Cardiac fibroblast (primary cell): ENCODE measurements around the gene CDRT15L2.
"Not testable (repeated sequence)": the region's sequence is repeated elsewhere in the genome, so short reads cannot be mapped to it uniquely, and the experiment has no call there.

Experiments used
- DNase-seq, 2 donors: peaks; one replicate each; pipeline versions ENCODE4 v3.0.0 to v3.0.0-alpha.2; 2010; ENCODE audit warnings: low read depth in 2 of 2
- H3K4me3 ChIP-seq, 2 donors: replicated peaks in 1 of 2; 1 replicate in 1 of 2; 2 replicates in 1 of 2; pipeline ENCODE4 v1.5.1; 2011; ENCODE audit warnings: low read depth in 2 of 2, low read length in 2 of 2, mild to moderate bottlenecking in 2 of 2, moderate library complexity in 1 of 2
- TF ChIP-seq, protein P1 (sequence below): IDR thresholded peaks from one replicate; pipeline ENCODE4 v1.5.1; 2011; ENCODE audit warnings: low read depth, mild to moderate bottlenecking, low read length, inconsistent platforms

CDRT15L2 gene

DNA sequence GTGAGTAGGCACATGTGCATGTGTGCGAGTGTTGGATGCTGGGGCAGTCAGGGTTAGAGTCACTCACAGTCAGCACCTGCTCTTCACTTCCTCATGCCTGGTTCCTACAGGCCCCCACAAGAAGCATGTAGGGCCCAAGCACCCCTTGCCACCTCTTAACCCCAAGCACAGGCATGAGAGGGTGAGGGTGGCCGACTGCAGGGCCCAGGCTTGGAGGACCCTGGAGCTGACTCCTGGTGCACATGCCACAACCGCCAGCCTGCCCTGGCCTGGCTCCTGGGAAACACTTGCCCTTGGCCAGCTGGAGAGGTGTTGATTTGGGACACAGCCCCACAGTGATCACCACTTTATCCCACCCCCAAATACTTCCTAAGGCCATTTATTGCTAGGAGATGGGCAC, 16.9 kb upstream of the CDRT15L2 start:
- TF ChIP-seq, protein P1, sequence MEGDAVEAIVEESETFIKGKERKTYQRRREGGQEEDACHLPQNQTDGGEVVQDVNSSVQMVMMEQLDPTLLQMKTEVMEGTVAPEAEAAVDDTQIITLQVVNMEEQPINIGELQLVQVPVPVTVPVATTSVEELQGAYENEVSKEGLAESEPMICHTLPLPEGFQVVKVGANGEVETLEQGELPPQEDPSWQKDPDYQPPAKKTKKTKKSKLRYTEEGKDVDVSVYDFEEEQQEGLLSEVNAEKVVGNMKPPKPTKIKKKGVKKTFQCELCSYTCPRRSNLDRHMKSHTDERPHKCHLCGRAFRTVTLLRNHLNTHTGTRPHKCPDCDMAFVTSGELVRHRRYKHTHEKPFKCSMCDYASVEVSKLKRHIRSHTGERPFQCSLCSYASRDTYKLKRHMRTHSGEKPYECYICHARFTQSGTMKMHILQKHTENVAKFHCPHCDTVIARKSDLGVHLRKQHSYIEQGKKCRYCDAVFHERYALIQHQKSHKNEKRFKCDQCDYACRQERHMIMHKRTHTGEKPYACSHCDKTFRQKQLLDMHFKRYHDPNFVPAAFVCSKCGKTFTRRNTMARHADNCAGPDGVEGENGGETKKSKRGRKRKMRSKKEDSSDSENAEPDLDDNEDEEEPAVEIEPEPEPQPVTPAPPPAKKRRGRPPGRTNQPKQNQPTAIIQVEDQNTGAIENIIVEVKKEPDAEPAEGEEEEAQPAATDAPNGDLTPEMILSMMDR, result no peak
- no peak overlapping the region for H3K4me3 ChIP-seq
- DNase-seq, result no peak

DNA sequence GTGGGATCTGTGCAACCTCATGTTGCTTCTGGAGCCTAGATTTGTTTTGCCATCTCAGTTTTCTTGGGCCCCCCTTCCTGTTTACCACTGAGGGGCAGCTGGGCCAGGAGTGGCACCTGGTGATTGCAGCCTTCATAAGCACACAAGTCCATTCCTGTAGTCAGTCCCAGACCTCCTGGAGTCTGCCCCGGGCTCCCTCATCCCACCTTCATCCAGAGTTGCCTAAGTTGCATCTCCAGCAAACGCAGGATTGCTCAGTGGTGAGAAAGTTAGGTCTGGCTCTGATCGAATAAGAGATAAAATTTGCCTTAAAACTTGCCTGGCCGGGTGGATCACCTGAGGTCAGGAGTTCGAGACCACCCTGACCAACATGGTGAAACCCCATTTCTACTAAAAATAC, 14.3 kb upstream of the CDRT15L2 start:
- not testable (repeated sequence) for DNase-seq

DNA sequence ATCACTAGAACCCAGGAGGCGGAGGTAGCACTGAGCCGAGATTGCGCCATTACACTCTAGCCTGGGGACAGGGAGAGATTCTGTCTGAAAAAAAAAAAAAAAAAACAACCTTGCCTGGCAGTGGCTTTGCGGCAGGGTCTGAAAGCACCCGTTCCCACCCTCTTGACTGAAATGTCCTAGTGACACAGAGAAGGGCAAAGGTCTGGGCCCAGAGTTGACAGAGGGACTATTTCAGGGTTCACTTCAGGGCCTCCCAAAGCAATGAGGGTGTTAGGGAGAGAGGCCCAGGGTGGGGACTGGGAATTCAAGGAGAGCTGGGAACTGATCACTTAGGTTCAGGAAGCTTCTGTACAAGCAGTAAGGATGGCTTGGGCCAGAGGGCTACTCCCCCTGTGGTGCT, 13.8 kb upstream of the CDRT15L2 start:
- H3K4me3 ChIP-seq, result no peak overlapping the region
- no peak for DNase-seq
- TF ChIP-seq, protein P1, result no peak

More for the DNA sequence above, 14.3 kb upstream of the CDRT15L2 start:
- H3K4me3 ChIP-seq, result not testable (repeated sequence)

DNA sequence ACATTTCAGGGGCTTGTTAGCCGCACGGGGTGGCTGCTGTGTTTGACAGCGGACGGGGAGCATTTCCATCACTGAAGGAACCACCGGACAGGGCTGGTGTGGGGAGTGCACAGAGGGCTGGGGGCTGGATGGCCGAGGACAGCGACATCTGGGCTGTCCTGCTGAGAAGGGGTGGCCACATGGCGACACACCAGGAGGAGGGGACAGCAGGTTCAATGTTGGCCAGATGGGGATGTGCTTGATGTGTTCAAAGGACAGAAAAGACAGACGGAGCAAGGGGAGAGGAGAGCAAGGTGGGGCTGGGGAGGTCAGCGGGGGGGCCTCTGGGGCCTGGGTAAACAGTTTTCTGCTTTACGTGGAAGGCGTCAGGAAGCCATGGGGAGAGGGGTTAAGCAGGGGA, 12.8 kb upstream of the CDRT15L2 start:
- DNase-seq, H3K4me3 ChIP-seq: not testable (repeated sequence)

GRCh38 chr17:20567421-20567820, 12.1 kb upstream of the CDRT15L2 start:
- DNase-seq, H3K4me3 ChIP-seq: not testable (repeated sequence)

DNA sequence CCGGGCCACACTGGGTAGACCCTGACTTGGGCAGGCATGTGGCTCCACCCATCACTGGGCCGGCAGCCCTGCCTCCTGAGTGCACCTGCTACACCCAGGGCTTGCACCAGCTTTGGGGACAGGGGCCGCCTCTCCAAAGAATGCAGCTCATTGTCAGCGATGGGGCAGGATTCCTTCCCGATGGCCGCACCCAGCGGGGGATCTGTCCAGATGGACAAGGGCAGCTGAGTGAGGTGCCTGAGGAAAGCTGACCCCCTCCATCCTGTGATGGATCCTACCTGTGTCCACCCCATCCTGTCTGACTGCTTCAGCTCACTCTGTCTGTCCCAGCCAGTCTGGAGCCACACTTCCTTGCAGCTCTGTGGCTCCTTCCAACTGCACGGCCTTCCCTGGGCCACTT, 10.9 kb upstream of the CDRT15L2 start:
- H3K4me3 ChIP-seq, DNase-seq: not testable (repeated sequence)

GRCh38 chr17:20571653-20572052, 7.9 kb upstream of the CDRT15L2 start:
- H3K4me3 ChIP-seq, DNase-seq: not testable (repeated sequence)

DNA sequence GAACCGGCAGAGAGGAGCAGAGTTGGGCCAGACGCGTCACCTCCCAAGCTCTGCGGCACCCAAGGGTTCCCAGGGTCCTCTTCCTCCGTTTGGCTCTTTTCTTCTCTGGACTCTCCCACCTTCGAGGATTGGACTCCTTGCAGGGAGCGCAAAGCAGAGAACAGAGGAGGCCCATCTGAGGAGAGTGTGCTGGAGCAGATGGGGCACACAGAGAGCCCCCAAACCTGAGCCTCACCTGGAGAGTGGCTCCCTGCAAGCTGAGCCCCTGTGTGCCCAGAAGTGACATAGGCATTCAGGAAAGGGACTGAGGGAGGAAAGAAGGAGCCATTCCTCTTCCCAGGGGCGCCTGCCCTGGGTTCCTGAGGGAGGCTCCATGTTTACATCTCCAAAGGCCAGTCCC, 6.3 kb upstream of the CDRT15L2 start:
- H3K4me3 ChIP-seq, DNase-seq: not testable (repeated sequence)

DNA sequence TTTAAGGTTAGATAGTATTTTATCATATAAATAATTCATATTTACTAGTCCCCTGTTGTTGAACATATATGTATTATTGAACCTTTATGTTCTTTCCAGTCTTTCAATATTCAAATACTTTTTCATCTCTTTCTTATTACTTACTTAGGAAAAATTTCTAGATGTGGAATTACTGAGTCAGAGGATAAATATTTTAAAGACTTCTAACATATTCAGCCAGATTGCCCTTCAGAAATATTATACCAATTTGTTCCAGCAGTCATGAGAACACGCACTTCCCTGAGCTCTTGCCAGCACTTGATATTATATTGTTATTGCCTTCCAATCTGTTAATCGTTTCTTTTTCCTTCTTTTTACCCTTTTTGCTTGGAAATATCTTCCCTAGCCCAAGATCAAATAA, 4.5 kb upstream of the CDRT15L2 start:
- H3K4me3 ChIP-seq, result not testable (repeated sequence)
- peak in 1 of 2 donors; percentile 2 for DNase-seq

- not testable (repeated sequence) for DNase-seq, H3K4me3 ChIP-seq
Measured at GRCh38 chr17:20583891-20584577, 4.5 kb downstream of the CDRT15L2 start.

- not testable (repeated sequence) for H3K4me3 ChIP-seq
- DNase-seq, result peak in 1 of 2 donors; percentile 19
Measured at GRCh38 chr17:20588744-20589453, 9.4 kb downstream of the CDRT15L2 start.

DNA sequence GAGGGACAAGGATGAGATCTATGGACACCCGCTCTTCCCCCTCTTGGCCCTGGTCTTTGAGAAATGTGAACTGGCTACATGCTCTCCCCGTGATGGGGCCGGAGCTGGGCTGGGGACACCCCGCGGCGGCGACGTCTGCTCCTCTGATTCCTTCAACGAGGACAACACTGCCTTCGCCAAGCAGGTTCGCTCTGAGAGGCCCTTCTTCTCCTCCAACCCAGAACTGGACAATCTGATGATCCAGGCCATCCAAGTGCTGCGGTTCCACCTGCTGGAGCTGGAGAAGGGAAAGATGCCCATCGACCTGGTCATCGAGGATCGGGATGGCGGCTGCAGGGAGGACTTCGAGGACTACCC, 9.9 kb downstream of the CDRT15L2 start:
- DNase-seq, H3K4me3 ChIP-seq: not testable (repeated sequence)

DNA sequence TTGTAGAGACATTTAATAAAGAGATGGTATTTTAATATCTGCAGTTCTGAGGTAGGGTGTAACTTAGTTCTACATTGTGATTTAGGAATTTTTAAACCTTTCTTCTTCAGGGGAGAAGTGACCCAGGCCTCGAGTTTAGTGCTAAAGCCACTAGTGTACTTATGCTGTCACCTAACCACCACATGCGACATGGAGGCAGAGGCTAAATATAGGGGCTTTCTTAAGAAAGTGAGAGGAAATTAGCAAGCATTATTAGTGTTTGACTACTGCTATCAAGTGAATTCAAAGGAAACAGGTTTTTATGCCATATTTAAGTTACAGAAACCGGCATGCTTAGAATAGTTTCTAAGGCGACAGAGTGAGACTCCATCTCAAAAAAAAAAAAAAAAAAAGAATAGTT, 11.5 kb downstream of the CDRT15L2 start:
- DNase-seq, H3K4me3 ChIP-seq: not testable (repeated sequence)

GRCh38 chr17:20605568-20605967, 26.0 kb downstream of the CDRT15L2 start:
- not testable (repeated sequence) for DNase-seq, H3K4me3 ChIP-seq

GRCh38 chr17:20609490-20609889, 30.0 kb downstream of the CDRT15L2 start:
- not testable (repeated sequence) for H3K4me3 ChIP-seq, DNase-seq
